Measurements from ENCODE around the gene MANEAL. TPM values are rescaled to one million over a fixed set of nuclear protein-coding genes. Genes with fewer than 3 reads are reported as not detected.

The MANEAL gene
- polyA plus RNA-seq, 3 donors = 0.24 to 0.56 TPM; not detected in 1

- Histone ChIP-seq H3K9me3 (replicated peaks in 1 of 2; ENCODE audit: control insufficient read depth in 1 of 2, insufficient read depth in 1 of 2, low read length in 2 of 2) (peaks cover 0 to 29% of the 10 kb centered on the region in 2 donors), H3K79me2 (ENCODE audit: insufficient read depth, low read length) (no peaks in the 10 kb centered on the region), H3K9ac (ENCODE audit: insufficient read depth, low read length, poor library complexity, severe bottlenecking) (no peak overlapping the region), H3K27me3 (ENCODE audit: control insufficient read depth in 2 of 2, insufficient read depth in 2 of 2, low read length in 2 of 2) (peaks cover 43 to 86% of the 10 kb centered on the region in 2 donors), H3K4me3 (replicated peaks in 1 of 3; ENCODE audit: low read depth in 2 of 3, low read length in 3 of 3) (no peak overlapping the region), H3K36me3 (replicated peaks in 1 of 2; ENCODE audit: control insufficient read depth in 1 of 2, insufficient read depth in 2 of 2, low read length in 2 of 2) (no peaks in the 10 kb centered on the region), H3K4me1 (ENCODE audit: control insufficient read depth in 1 of 2, insufficient read depth in 2 of 2, low read length in 2 of 2) (no peaks in the 10 kb centered on the region), H2AFZ (ENCODE audit: insufficient read depth, low read depth, low read length, poor library complexity, severe bottlenecking) (no peak overlapping the region), H3K27ac (ENCODE audit: low read depth in 1 of 2, low read length in 2 of 2) (no peak overlapping the region), H4K20me1 (ENCODE audit: insufficient read depth, low read length) (no peaks in the 10 kb centered on the region), H3K4me2 (replicated peaks; ENCODE audit: extremely low read depth, low read length, poor library complexity, severe bottlenecking) (no peak overlapping the region)
- intact Hi-C loops (cut with micrococcal nuclease) = no loop called here
- TF ChIP-seq CTCF (IDR thresholded peaks at IDR 0.05) = no peak
- Mint-ChIP-seq H3K36me3 (peaks cover 0 to 5% of the 10 kb centered on the region in 2 donors), H3K9me3 (peaks cover 8 to 32% (median 13%) of the 10 kb centered on the region in 7 donors), H3K4me3 (peak overlapping the region in 1 of 2 donors; percentile 85), H3K27ac (no peak overlapping the region), H3K4me1 (peaks cover 5% of the 10 kb centered on the region), H3K27me3 (ENCODE audit: low read depth in 3 of 3) (peaks cover 71 to 86% (median 77%) of the 10 kb centered on the region in 3 donors)
- DNase-seq = no peak
- WGBS (ENCODE audit: insufficient coverage) = 8% methylated on average over 29 of the region's 29 CpGs
Measured at GRCh38 chr1:37764414-37764825, 29.2 kb upstream of the MANEAL start.

GRCh38 chr1:37764888-37765441 is 28.7 kb upstream of the MANEAL start, which contains the start of gene EPHA10:
EPHA10 (minus strand) TSS chr1:37765120; CDS start chr1:37765066, 54 bp downstream.
- peaks cover 47 to 87% of the 10 kb centered on the region in 2 donors for H3K27me3 ChIP-seq (ENCODE audit: control insufficient read depth in 2 of 2, insufficient read depth in 2 of 2, low read length in 2 of 2)
- peak within 1 kb of the TSS in 1 of 2 donors; percentile 85 for H3K4me3 Mint-ChIP-seq
- intact Hi-C loops (cut with micrococcal nuclease) = no loop called here
- H3K36me3 ChIP-seq (replicated peaks in 1 of 2; ENCODE audit: control insufficient read depth in 1 of 2, insufficient read depth in 2 of 2, low read length in 2 of 2) = no peaks in the 10 kb centered on the region
- H3K36me3 Mint-ChIP-seq = peaks cover 0 to 5% of the 10 kb centered on the region in 2 donors
- 7% methylated on average over 25 of the region's 33 CpGs for WGBS (ENCODE audit: insufficient coverage)
- H3K9me3 Mint-ChIP-seq = peaks cover 8 to 32% (median 13%) of the 10 kb centered on the region in 7 donors
- peaks cover 73 to 91% (median 80%) of the 10 kb centered on the region in 3 donors for H3K27me3 Mint-ChIP-seq (ENCODE audit: low read depth in 3 of 3)
- peaks cover 5% of the 10 kb centered on the region for H3K4me1 Mint-ChIP-seq
- no peak for DNase-seq
- H3K4me2 ChIP-seq (replicated peaks; ENCODE audit: extremely low read depth, low read length, poor library complexity, severe bottlenecking) = no peak within 1 kb of the TSS
- H3K4me1 ChIP-seq (ENCODE audit: control insufficient read depth in 1 of 2, insufficient read depth in 2 of 2, low read length in 2 of 2) = no peaks in the 10 kb centered on the region
- H3K79me2 ChIP-seq (ENCODE audit: insufficient read depth, low read length) = no peaks in the 10 kb centered on the region
- no peaks in the 10 kb centered on the region for H4K20me1 ChIP-seq (ENCODE audit: insufficient read depth, low read length)
- H2AFZ ChIP-seq (ENCODE audit: insufficient read depth, low read depth, low read length, poor library complexity, severe bottlenecking) = no peak within 1 kb of the TSS
- H3K4me3 ChIP-seq (replicated peaks in 1 of 3; ENCODE audit: low read depth in 2 of 3, low read length in 3 of 3) = no peak within 1 kb of the TSS
- H3K27ac ChIP-seq (ENCODE audit: low read depth in 1 of 2, low read length in 2 of 2) = no peak within 1 kb of the TSS
- peaks cover 0 to 29% of the 10 kb centered on the region in 2 donors for H3K9me3 ChIP-seq (replicated peaks in 1 of 2; ENCODE audit: control insufficient read depth in 1 of 2, insufficient read depth in 1 of 2, low read length in 2 of 2)
- no peak within 1 kb of the TSS for H3K27ac Mint-ChIP-seq
- TF ChIP-seq CTCF (IDR thresholded peaks at IDR 0.05) = no peak
- H3K9ac ChIP-seq (ENCODE audit: insufficient read depth, low read length, poor library complexity, severe bottlenecking) = no peak within 1 kb of the TSS
